Aorta (tissue), 5 donors: Measurements from ENCODE around the gene NOM1. TPM values are rescaled to one million over a fixed set of nuclear protein-coding genes. Genes with fewer than 3 reads are reported as not detected.
"Not testable (repeated sequence)": the region's sequence is repeated elsewhere in the genome, so short reads cannot be mapped to it uniquely, and the experiment has no call there.

Source experiments
- ATAC-seq: fragments of 200-7000 bp; cut with Tn5 transposase; one replicate; pipeline ENCODE4 v1.9.1; 2022; ENCODE audit warnings: moderate library complexity; ENCODE audit not compliant: low FRiP score
- DNase-seq, 2 donors: peaks; one replicate each; pipeline ENCODE4 v3.0.0-alpha.2; 2020
- H3K27ac ChIP-seq, 2 donors: one replicate each; pipeline ENCODE4 v1.5.1; 2013; ENCODE audit warnings: low read length in 2 of 2, mild to moderate bottlenecking in 2 of 2, moderate library complexity in 2 of 2, control low read depth in 1 of 2, inconsistent platforms in 1 of 2, low read depth in 1 of 2
- H3K27me3 ChIP-seq, 2 donors: one replicate each; pipeline ENCODE4 v1.6.1; 2013; ENCODE audit warnings: control low read depth in 1 of 2, low read length in 1 of 2, mild to moderate bottlenecking in 1 of 2, moderate library complexity in 1 of 2; ENCODE audit not compliant: insufficient read depth in 2 of 2, control insufficient read depth in 1 of 2
- H3K36me3 ChIP-seq, 2 donors: one replicate each; pipeline ENCODE4 v1.6.1; 2013; ENCODE audit warnings: control low read depth in 1 of 2, low read length in 1 of 2, mild to moderate bottlenecking in 1 of 2; ENCODE audit not compliant: insufficient read depth in 2 of 2, control insufficient read depth in 1 of 2
- H3K4me1 ChIP-seq, 2 donors: one replicate each; pipeline ENCODE4 v1.6.1; 2013; ENCODE audit warnings: low read length in 2 of 2, control low read depth in 1 of 2, mild to moderate bottlenecking in 1 of 2, moderate library complexity in 1 of 2; ENCODE audit not compliant: insufficient read depth in 2 of 2, control insufficient read depth in 1 of 2
- H3K4me3 ChIP-seq, 2 donors: one replicate each; pipeline ENCODE4 v1.5.1; 2013; ENCODE audit warnings: low read length in 2 of 2, control low read depth in 1 of 2, mild to moderate bottlenecking in 1 of 2
- H3K9me3 ChIP-seq: one replicate; pipeline ENCODE4 v1.6.1; 2013; ENCODE audit warnings: mild to moderate bottlenecking, low read length; ENCODE audit not compliant: control insufficient read depth
- WGBS, 2 donors: extraction: QIAGEN DNeasy Blood & Tissue Kit; methylation state at CpG; one replicate each; pipeline ENCODE4 v1.1.7; 2013; 5-methylcytosine and 5-hydroxymethylcytosine counted together
- intact Hi-C, 2 donors: fragments of 100-400 bp; cut with DNase I; formaldehyde crosslinking; loops; one replicate each; pipeline versions ENCODE4 v1.14.2 to v1.15.0; 2022
- long read RNA-seq, 2 donors: library from polyadenylated mRNA; unstranded; transcript quantifications; one replicate each; pipeline ENCODE4 v2.0.0, GENCODE V29; 2020 to 2021
- polyA plus RNA-seq, 2 donors: library from polyadenylated mRNA; stranded (reverse); fragments of 200-250 nt; gene quantifications; one replicate each; pipeline ENCODE4 v1.2.3, GENCODE V29; 2013
- total RNA-seq, 2 donors: library from RNA; stranded (reverse); fragmentation: NEBNext Ultra II Directional; extraction: Animal tissue kit (Norgen Biotek cat#: 25700); gene quantifications; one replicate each; pipeline ENCODE4 v1.2.1, GENCODE V29; 2021
- donor health status: healthy with polysubstance abuse.
- donor health status: Bipolar disorder and iron deficiency.
- donor health status: DM: no; HTN: no; CAD: no.
- donor health status: DM: no; HTN: no; CAD: no.
- donor health status: DM: yes; HTN: yes; CAD: no.

Gene NOM1
- 10 to 100 TPM; 19.4 to 23.5 TPM for total RNA-seq
- polyA plus RNA-seq: 10 to 100 TPM in 1 of 2 donors, 1 to 10 TPM in 1; 4.6 to 10.3 TPM
- long read RNA-seq, donor 1, full-length matches to known transcripts: 5 of 15 reads
- long read RNA-seq, donor 1, partial matches to known transcripts: 5 of 15 reads
- long read RNA-seq, donor 1, other reads (novel, unspliced or antisense): 5 of 15 reads
- long read RNA-seq, donor 2, full-length matches to known transcripts: 2 of 6 reads
- long read RNA-seq, donor 2, partial matches to known transcripts: 1 of 6 reads
- long read RNA-seq, donor 2, other reads (novel, unspliced or antisense): 3 of 6 reads

DNA sequence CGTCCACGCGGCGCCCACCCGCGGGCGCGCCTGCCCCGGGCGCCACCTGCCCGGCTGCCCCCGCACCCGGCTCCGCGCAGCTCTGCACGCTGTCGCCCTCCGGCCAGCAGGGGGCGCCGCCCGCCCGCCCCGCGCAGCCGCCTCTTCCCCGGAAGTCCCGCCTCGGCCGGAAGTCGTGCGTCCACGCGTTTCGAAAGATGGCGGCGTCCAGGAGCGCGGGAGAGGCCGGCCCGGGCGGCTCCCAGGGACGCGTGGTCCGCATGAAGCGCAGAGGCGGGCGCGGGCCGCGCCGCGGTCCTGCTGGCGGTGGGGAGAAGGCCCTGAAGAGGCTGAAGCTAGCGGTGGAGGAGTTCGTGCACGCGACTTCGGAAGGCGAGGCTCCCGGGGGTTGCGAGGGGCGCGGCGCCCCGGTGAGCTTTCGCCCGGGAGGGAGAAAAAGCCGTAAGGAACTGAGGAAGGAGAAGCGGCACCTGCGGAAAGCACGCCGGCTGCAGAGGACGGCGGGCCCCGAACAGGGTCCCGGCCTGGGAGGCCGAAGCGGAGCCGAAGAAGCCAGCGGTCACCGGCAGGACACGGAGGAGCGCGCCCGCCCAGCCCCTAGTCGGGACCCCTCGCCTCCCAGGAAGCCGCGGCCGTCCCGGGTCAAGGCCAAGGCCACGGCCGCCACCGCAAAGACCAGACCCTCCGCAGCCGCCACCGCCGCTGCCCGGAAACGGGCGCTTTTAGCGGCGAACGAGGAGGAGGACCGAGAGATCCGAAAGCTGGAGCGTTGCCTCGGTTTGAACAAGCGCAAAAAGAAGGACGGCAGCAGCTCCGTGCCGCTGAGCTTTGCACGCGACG is at the start of gene NOM1:
TSS of gene NOM1 (plus strand) at position 172 of the 840 bp plus-strand sequence. CDS start at position 198, 26 bp downstream.
- Histone ChIP-seq H3K36me3 (peaks cover 3% of the 10 kb centered on the region in 2 donors), H3K27me3 (no peaks in the 10 kb centered on the region), H3K9me3 (no peaks in the 10 kb centered on the region), H3K4me3 (peak within 1 kb of the TSS; percentile 91 to 93), H3K27ac (no peak within 1 kb of the TSS), H3K4me1 (peaks cover 2 to 8% of the 10 kb centered on the region in 2 donors)
- WGBS, 2 donors: 1% methylated on average over 98 to 115 of the region's 115 CpGs
- DNase-seq (peak; percentile 93 to 98), ATAC-seq (peak; percentile 95)
- intact Hi-C loops: loop anchor here (5.0 to 10.0 kb wide), 3 partner anchors 57 to 323 kb away; partner anchors contain the start of genes UBE3C (in 2 of the 2) and LMBR1 (in 1 of the 2)

DNA sequence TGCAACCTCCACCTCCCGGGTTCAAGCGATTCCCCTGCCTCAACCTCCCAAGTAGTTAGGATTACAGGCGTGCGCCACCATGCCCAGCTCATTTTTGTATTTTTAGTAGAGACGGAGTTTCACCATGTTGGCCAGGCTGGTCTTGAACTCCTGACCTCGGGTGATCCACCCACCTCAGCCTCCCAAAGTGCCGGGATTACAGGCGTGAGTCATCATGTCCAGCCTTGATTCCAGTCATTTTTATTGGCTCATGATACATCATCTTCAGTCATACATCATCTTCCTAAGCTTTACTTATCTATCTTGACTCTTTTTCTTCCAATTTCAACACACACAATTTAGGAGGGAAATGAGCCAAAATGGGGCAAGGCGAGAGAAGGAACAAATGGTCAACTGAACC is 49.4 kb upstream of the NOM1 start:
- H3K27me3 ChIP-seq, H3K4me1 ChIP-seq, H3K27ac ChIP-seq, H3K36me3 ChIP-seq, ATAC-seq, H3K9me3 ChIP-seq, H3K4me3 ChIP-seq, DNase-seq, intact Hi-C loops: not testable (repeated sequence)
- WGBS, 2 donors: 52 to 72% methylated on average over 9 of the region's 9 CpGs

DNA sequence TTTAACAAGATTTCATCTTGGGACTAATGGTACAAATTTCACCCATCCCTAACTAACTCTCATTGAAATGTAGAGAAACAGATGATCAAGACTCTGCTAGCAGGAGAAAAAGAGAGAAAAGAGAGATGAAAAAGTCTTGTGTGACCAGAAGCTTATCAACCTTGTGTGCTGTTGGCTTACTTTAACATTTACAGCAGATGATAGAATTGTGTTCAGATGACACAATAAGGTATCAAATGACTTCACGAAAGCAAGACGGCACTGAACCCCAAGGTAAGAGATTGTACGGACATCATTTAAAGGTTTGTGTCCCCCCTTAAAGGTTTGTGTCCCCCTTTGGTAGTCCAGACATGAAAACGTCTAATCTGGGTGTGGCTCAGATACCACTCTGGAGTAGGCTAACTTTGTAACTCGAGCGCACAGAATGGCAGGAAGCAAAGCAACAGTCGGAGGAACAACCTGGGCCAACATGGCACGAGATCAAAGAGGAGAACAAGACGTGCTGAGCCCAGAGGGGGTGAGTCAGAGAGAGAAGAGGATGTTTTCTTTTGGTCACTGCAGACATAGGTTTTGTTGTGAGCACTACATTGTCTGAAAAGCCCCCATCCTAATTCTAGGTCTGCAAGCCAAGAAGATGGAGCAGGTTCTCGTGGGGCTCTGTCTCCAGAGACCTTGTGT is 46.1 kb upstream of the NOM1 start:
- no peaks in the 10 kb centered on the region for H3K9me3 ChIP-seq
- no peaks in the 10 kb centered on the region for H3K27me3 ChIP-seq
- DNase-seq (no peak), ATAC-seq (peak; percentile 38)
- intact Hi-C loops: no loop called here
- H3K27ac ChIP-seq: no peak overlapping the region
- no peaks in the 10 kb centered on the region for H3K4me1 ChIP-seq
- WGBS, 2 donors: 52 to 55% methylated on average over 10 of the region's 10 CpGs
- no peaks in the 10 kb centered on the region for H3K36me3 ChIP-seq
- no peak overlapping the region for H3K4me3 ChIP-seq

DNA sequence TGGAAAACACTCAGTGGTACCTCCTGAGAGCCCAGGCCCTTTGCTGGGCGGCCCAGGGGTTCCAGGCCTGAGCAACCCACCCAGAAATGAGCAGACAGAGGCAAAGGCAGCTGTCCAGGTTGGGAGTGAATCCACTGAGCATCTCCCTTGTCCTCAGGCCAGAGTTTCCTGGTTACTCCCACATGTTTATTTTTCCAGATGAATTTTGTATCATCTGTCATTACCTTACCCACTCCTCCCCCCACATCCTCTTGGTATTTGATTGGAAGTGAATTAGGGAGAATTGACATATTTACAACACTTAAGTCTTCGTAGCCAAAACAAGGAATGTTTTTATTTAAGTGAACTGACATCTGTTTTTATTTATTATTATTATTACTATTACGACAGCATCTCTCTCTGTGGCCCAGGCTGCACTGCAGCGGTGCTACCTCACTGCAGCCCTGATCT is 43.3 kb upstream of the NOM1 start:
- no peak for DNase-seq
- Histone ChIP-seq H3K27ac (no peak overlapping the region), H3K36me3 (no peaks in the 10 kb centered on the region), H3K9me3 (no peaks in the 10 kb centered on the region), H3K27me3 (no peaks in the 10 kb centered on the region), H3K4me3 (no peak overlapping the region), H3K4me1 (no peaks in the 10 kb centered on the region)
- 59 to 60% methylated on average over 4 of the region's 4 CpGs for WGBS, 2 donors
- intact Hi-C loops: no loop called here
- no peak for ATAC-seq

GRCh38 chr7:156907656-156908055 is 41.9 kb upstream of the NOM1 start:
- no peaks in the 10 kb centered on the region for H3K4me1 ChIP-seq
- ATAC-seq (no peak), DNase-seq (no peak)
- H3K27me3 ChIP-seq: no peaks in the 10 kb centered on the region
- no peaks in the 10 kb centered on the region for H3K9me3 ChIP-seq
- intact Hi-C loops: no loop called here
- no peak overlapping the region for H3K27ac ChIP-seq
- H3K4me3 ChIP-seq: no peak overlapping the region
- no peaks in the 10 kb centered on the region for H3K36me3 ChIP-seq
- 65 to 83% methylated on average over 4 of the region's 4 CpGs for WGBS, 2 donors

DNA sequence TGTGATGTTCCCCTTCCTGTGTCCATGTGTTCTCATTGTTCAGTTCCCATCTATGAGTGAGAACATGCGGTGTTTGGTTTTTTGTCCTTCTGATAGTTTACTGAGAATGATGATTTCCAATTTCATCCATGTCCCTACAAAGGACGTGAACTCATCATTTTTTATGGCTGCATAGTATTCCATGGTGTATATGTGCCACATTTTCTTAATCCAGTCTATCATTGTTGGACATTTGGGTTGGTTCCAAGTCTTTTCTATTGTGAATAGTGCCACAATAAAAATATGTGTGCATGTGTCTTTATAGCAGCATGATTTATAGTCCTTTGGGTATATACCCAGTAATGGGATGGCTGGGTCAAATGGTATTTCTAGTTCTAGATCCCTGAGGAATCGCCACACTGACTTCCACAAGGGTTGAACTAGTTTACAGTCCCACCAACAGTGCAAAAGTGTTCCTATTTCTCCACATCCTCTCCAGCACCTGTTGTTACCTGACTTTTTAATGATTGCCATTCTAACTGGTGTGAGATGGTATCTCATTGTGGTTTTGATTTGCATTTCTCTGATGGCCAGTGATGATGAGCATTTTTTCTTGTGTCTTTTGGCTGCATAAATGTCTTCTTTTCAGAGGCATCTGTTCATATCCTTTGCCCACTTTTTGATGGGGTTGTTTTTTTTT is 39.8 kb upstream of the NOM1 start:
- DNase-seq, ATAC-seq, H3K4me1 ChIP-seq, H3K9me3 ChIP-seq, H3K36me3 ChIP-seq, intact Hi-C loops, H3K4me3 ChIP-seq, H3K27me3 ChIP-seq, H3K27ac ChIP-seq: not testable (repeated sequence)
- 57 to 73% methylated on average over 3 of the region's 3 CpGs for WGBS, 2 donors

- no peak overlapping the region for H3K27ac ChIP-seq
- no peak for ATAC-seq
- H3K4me3 ChIP-seq: no peak overlapping the region
- no peaks in the 10 kb centered on the region for H3K36me3 ChIP-seq
- DNase-seq: no peak
- no peaks in the 10 kb centered on the region for H3K4me1 ChIP-seq
- intact Hi-C loops: no loop called here
- H3K9me3 ChIP-seq: peaks cover 3% of the 10 kb centered on the region
- WGBS, 2 donors: 43 to 49% methylated on average over 1 of the region's 1 CpG
- no peaks in the 10 kb centered on the region for H3K27me3 ChIP-seq
Measured at GRCh38 chr7:156918635-156919034, 30.9 kb upstream of the NOM1 start.

DNA sequence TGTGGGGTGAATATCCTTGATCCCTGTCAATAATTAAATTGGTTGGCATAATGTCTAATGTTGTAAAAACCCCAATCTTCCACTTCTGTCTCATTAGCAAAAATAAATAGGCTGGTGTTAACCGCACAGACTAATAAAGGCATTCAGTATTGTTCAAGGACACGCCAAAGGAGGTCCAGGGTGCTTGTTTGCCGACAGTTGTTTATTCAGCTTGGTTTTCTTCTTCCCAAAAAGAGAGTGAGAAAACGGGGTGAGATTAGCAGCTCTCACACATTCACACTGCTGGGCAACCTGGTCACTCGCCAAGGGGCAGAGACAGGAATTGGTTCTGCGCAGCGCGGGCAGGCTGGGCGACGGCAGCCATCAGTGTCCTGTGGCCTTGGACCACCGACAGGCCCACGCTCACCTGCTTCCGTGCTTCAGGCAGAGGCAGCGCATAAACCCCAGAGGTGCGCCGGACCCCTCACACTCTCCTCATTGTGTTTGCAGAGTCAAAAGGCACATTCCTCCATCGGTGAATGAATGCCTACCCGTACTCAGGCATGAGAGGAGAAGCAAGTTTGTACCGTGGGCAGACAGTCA is 30.3 kb upstream of the NOM1 start:
- 76 to 80% methylated on average over 19 of the region's 19 CpGs for WGBS, 2 donors
- peaks cover 3% of the 10 kb centered on the region for H3K9me3 ChIP-seq
- intact Hi-C loops: no loop called here
- ATAC-seq (no peak), DNase-seq (peak in 1 of 2 donors; percentile 12)
- no peak overlapping the region for H3K4me3 ChIP-seq
- H3K27me3 ChIP-seq: no peaks in the 10 kb centered on the region
- no peaks in the 10 kb centered on the region for H3K36me3 ChIP-seq
- H3K4me1 ChIP-seq: no peaks in the 10 kb centered on the region
- no peak overlapping the region for H3K27ac ChIP-seq
